PFSK-1 (cell line): Measurements from ENCODE around the gene MIDN.

Experiments
- REST ChIP-seq, 2 experiments: IDR thresholded peaks; 2 replicates each; pipeline versions ENCODE4 v1.6.1 to v1.8.0; 2011 to 2012; ENCODE audit warnings: low read depth in 2 of 2, low read length in 2 of 2, control low read depth in 1 of 2, inconsistent platforms in 1 of 2, mild to moderate bottlenecking in 1 of 2, moderate library complexity in 1 of 2; ENCODE audit not compliant: insufficient read depth in 1 of 2
- SIN3A ChIP-seq: IDR thresholded peaks from 2 replicates; pipeline ENCODE4 v1.6.1; 2012; ENCODE audit warnings: mild to moderate bottlenecking, low read length, moderate library complexity, borderline replicate concordance; ENCODE audit not compliant: insufficient read depth

- TF ChIP-seq REST (IDR thresholded peaks at IDR 0.05; ENCODE audit: insufficient read depth in 1 of 2, low read depth in 2 of 2, low read length in 2 of 2) (no peak), SIN3A (no peak)
Observed at GRCh38 chr19:1283207-1283916, 35.0 kb downstream of the MIDN start.
